Panc1 (cell line): ENCODE measurements around the gene CEP104. TPM values are rescaled to one million over a fixed set of nuclear protein-coding genes. Genes with fewer than 3 reads are reported as not detected.

Experiments
- ATAC-seq: fragments of 200-7000 bp; cut with Tn5 transposase; 2 replicates; pipeline ENCODE4 v1.9.1; 2020; ENCODE audit warnings: mild to moderate bottlenecking, moderate library complexity
- BruUV-seq: library from RNA; stranded (reverse); fragments of 400-500 nt; replicated peaks from 2 replicates; lab custom pipeline; 2021; lab: Mats Ljungman, UMichigan
- CTCF ChIA-PET: fragments of 300-600 bp; sonication (Branson Sonifier 250); formaldehyde crosslinking; loops from one replicate; lab custom pipeline; 2022; ENCODE audit warnings: antibody characterized with exemption; lab: Charles Lee
- POLR2A ChIA-PET: fragments of 300-600 bp; sonication (Branson Sonifier 250); formaldehyde crosslinking; loops from one replicate; lab custom pipeline; 2022; ENCODE audit warnings: antibody characterized with exemption; lab: Charles Lee
- DNase-seq: peaks from one replicate; pipeline ENCODE4 v3.0.0-alpha.2; 2010; ENCODE audit warnings: low read depth, low spot score
- H3K27ac ChIP-seq: 2 replicates; pipeline ENCODE4 v1.5.1; 2011; ENCODE audit warnings: mild to moderate bottlenecking, low read length, inconsistent platforms
- H3K27me3 ChIP-seq: fragments of 200-500 bp; sonication (Bioruptor generic); 2 replicates; pipeline ENCODE4 v1.6.0; 2014; ENCODE audit warnings: low read length, inconsistent platforms; ENCODE audit not compliant: control insufficient read depth, insufficient read depth
- H3K36me3 ChIP-seq: fragments of 200-500 bp; sonication (Bioruptor generic); 2 replicates; pipeline ENCODE4 v1.5.1; 2014; ENCODE audit warnings: inconsistent platforms, mild to moderate bottlenecking, low read length, moderate library complexity; ENCODE audit not compliant: control insufficient read depth, insufficient read depth
- H3K4me1 ChIP-seq: 2 replicates; pipeline ENCODE4 v1.5.1; 2011; ENCODE audit warnings: inconsistent platforms, mild to moderate bottlenecking, low read length, moderate library complexity; ENCODE audit not compliant: control insufficient read depth, insufficient read depth
- H3K4me3 ChIP-seq, 2 experiments: 2 replicates each; pipeline ENCODE4 v1.5.1; 2011 to 2012; ENCODE audit warnings: low read depth in 2 of 2, low read length in 2 of 2, mild to moderate bottlenecking in 2 of 2, inconsistent platforms in 1 of 2, moderate library complexity in 1 of 2
- H3K9me3 ChIP-seq: fragments of 200-500 bp; sonication (Bioruptor generic); 2 replicates; pipeline ENCODE4 v1.5.1; 2014; ENCODE audit warnings: low read depth, mild to moderate bottlenecking, inconsistent platforms, low read length, moderate library complexity; ENCODE audit not compliant: control insufficient read depth, insufficient read depth
- POLR2AphosphoS5 ChIP-seq: IDR thresholded peaks from 2 replicates; pipeline ENCODE4 v1.6.1; 2012; ENCODE audit warnings: mild to moderate bottlenecking, low read depth, low read length, moderate library complexity
- SIN3A ChIP-seq: IDR thresholded peaks from 2 replicates; pipeline ENCODE4 v1.6.1; 2012; ENCODE audit warnings: low read depth, mild to moderate bottlenecking, low read length, moderate library complexity, borderline replicate concordance; ENCODE audit not compliant: insufficient read depth
- TCF7L2 ChIP-seq: IDR thresholded peaks from 2 replicates; pipeline ENCODE4 v1.6.1; 2011; ENCODE audit warnings: mild to moderate bottlenecking, low read depth, low read length, inconsistent platforms
- in situ Hi-C: cut with HindIII; loops from 2 replicates; pipeline ENCODE4 v1.10.0; 2016; ENCODE audit warnings: low sequenced_read_pairs, low pct_unique_long_range_greater_than_20kb
- intact Hi-C: fragments of 100-400 bp; cut with micrococcal nuclease; formaldehyde crosslinking; loops from one replicate; pipeline ENCODE4 v1.10.0; 2022; ENCODE audit not compliant: unreplicated experiment
- total RNA-seq: library from RNA; stranded (reverse); gene quantifications from one replicate; pipeline ENCODE4 v1.2.1, GENCODE V29; 2021; ENCODE audit not compliant: unreplicated experiment
- TF ChIP-seq, protein P1 (sequence below): fragments of 450-650 bp; IDR thresholded peaks from 2 replicates; pipeline ENCODE4 v1.5.1; 2017; ENCODE audit warnings: mild to moderate bottlenecking
- TF ChIP-seq, protein P2 (sequence below), 2 experiments: IDR thresholded peaks; 2 replicates each; pipeline ENCODE4 v1.6.1; 2011 to 2012; ENCODE audit warnings: low read depth in 2 of 2, control low read depth in 1 of 2, low read length in 1 of 2, mild to moderate bottlenecking in 1 of 2, moderate library complexity in 1 of 2; ENCODE audit not compliant: insufficient read depth in 1 of 2

CEP104 gene
- total RNA-seq, 1 experiment from 2014 or later = 52.0 TPM

DNA sequence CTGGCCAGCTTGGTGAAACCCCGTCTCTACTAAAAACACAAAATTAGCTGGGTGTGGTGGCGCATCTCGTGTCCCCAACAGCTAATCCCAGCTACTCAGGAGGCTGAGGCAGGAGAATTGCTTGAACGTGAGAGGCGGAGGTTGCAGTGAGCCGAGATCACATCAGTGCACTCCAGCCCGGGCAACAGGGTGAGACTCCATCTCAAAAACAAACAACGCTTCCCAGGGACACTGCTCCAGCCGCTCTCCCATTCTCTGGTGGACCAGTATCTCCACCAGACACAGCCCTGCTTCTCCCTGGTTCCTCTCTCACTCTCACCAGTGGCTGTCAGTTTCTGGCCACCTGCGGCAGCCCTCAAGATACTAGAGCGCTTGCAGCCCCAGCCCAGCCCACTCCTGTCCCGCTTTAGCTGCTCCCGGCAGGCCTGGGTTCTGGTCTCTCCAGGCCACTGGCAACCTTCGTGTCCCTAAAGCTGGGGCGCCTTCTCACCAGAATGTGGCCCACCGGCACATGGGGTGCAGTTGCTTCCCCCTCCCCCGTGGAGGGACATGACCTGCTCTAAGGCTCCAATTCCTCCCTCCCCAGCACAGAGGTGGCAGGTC is 39.8 kb downstream of the CEP104 start:
- in situ Hi-C loops = no loop called here
- intact Hi-C loops = no loop called here
- H3K4me1 ChIP-seq = no peaks in the 10 kb centered on the region
- no TSS peak for BruUV-seq
- H3K4me3 ChIP-seq = no peak overlapping the region
- ChIA-PET POLR2A (no interaction called here), CTCF (no interaction called here)
- H3K27me3 ChIP-seq = no peaks in the 10 kb centered on the region
- H3K9me3 ChIP-seq = no peaks in the 10 kb centered on the region
- DNase-seq (no peak), ATAC-seq (0 out of 2 replicates have a peak, but pooled peaks have one; percentile 7)
- H3K36me3 ChIP-seq = no peaks in the 10 kb centered on the region
- TF ChIP-seq, protein P1, sequence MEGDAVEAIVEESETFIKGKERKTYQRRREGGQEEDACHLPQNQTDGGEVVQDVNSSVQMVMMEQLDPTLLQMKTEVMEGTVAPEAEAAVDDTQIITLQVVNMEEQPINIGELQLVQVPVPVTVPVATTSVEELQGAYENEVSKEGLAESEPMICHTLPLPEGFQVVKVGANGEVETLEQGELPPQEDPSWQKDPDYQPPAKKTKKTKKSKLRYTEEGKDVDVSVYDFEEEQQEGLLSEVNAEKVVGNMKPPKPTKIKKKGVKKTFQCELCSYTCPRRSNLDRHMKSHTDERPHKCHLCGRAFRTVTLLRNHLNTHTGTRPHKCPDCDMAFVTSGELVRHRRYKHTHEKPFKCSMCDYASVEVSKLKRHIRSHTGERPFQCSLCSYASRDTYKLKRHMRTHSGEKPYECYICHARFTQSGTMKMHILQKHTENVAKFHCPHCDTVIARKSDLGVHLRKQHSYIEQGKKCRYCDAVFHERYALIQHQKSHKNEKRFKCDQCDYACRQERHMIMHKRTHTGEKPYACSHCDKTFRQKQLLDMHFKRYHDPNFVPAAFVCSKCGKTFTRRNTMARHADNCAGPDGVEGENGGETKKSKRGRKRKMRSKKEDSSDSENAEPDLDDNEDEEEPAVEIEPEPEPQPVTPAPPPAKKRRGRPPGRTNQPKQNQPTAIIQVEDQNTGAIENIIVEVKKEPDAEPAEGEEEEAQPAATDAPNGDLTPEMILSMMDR = no peak
- TF ChIP-seq, protein P2, sequence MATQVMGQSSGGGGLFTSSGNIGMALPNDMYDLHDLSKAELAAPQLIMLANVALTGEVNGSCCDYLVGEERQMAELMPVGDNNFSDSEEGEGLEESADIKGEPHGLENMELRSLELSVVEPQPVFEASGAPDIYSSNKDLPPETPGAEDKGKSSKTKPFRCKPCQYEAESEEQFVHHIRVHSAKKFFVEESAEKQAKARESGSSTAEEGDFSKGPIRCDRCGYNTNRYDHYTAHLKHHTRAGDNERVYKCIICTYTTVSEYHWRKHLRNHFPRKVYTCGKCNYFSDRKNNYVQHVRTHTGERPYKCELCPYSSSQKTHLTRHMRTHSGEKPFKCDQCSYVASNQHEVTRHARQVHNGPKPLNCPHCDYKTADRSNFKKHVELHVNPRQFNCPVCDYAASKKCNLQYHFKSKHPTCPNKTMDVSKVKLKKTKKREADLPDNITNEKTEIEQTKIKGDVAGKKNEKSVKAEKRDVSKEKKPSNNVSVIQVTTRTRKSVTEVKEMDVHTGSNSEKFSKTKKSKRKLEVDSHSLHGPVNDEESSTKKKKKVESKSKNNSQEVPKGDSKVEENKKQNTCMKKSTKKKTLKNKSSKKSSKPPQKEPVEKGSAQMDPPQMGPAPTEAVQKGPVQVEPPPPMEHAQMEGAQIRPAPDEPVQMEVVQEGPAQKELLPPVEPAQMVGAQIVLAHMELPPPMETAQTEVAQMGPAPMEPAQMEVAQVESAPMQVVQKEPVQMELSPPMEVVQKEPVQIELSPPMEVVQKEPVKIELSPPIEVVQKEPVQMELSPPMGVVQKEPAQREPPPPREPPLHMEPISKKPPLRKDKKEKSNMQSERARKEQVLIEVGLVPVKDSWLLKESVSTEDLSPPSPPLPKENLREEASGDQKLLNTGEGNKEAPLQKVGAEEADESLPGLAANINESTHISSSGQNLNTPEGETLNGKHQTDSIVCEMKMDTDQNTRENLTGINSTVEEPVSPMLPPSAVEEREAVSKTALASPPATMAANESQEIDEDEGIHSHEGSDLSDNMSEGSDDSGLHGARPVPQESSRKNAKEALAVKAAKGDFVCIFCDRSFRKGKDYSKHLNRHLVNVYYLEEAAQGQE (IDR thresholded peaks at IDR 0.05; ENCODE audit: insufficient read depth in 1 of 2, low read depth in 2 of 2, low read length in 1 of 2) = no peak
- TF ChIP-seq TCF7L2 = no peak
- TF ChIP-seq POLR2AphosphoS5 = no peak
- no peak for TF ChIP-seq SIN3A
- no peak overlapping the region for H3K27ac ChIP-seq

DNA sequence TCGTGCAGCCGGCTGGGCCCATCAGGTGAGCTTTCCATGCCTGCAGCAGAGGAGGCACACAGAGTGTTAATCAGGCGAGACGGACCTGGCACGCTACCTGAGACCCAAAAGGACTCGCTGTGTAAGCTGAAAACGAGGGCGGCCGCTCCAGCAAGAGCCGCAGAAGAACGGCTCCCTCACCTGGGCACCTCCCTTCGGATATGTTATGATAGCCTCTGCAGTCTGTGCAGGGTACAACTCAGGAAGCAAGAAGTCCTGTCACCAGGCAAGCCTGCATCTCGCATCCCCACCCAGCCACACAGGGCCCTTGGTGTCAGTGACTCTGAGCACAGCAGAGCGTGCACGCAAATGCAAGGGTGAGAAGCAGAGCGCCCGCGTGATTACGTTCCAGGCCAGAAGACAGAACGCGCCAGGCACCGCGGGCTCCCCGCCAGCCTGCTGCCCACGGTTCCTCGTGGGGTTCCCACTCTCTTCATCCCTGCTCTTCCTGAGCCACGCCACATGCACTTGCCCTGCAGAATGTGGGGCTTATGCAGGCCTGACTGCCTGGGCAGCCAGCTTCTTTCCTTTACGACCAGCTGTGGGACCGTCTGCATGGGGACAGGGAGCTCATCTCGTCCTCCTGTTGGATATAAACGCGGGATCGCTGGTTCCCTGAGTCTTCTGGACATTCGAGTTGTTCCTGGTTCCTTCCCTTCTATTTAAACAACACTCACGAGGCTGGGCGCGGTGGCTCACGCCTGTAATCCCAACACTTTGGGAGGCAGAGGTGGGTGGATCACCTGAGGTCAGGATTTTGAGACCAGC is 40.5 kb downstream of the CEP104 start:
- Histone ChIP-seq H3K9me3 (no peaks in the 10 kb centered on the region), H3K27ac (no peak overlapping the region), H3K4me3 (no peak overlapping the region), H3K36me3 (no peaks in the 10 kb centered on the region), H3K27me3 (no peaks in the 10 kb centered on the region), H3K4me1 (0 out of 2 replicates have a peak, but pooled peaks cover 2% of the 10 kb centered on the region)
- TF ChIP-seq POLR2AphosphoS5 = no peak
- DNase-seq (no peak), ATAC-seq (no peak)
- CTCF ChIA-PET = no interaction called here
- intact Hi-C loops = no loop called here
- BruUV-seq = no TSS peak
- in situ Hi-C loops = no loop called here
- POLR2A ChIA-PET = interaction anchor here (0.5 kb wide), 1 partner anchor 51 kb away, joined by 3 read pairs; no protein-coding TSS in a partner anchor
